Fibroblast of skin of scalp (primary cell): Measurements from ENCODE around the gene ZNF346. TPM values are rescaled to one million over a fixed set of nuclear protein-coding genes. Genes with fewer than 3 reads are reported as not detected.
"Not testable (repeated sequence)": the region's sequence is repeated elsewhere in the genome, so short reads cannot be mapped to it uniquely, and the experiment has no call there.

ENCODE experiments used
- DNase-seq: peaks from one replicate; pipeline ENCODE4 v3.0.0-alpha.2; 2013
- polyA plus RNA-seq, 2 experiments: library from polyadenylated mRNA; unstranded; fragments of 120-200 nt; gene quantifications; one replicate each; pipeline ENCODE4 v1.2.1, GENCODE V29; 2013; ENCODE audit not compliant: insufficient read length in 2 of 2

The ZNF346 gene, protein sequence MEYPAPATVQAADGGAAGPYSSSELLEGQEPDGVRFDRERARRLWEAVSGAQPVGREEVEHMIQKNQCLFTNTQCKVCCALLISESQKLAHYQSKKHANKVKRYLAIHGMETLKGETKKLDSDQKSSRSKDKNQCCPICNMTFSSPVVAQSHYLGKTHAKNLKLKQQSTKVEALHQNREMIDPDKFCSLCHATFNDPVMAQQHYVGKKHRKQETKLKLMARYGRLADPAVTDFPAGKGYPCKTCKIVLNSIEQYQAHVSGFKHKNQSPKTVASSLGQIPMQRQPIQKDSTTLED
- polyA plus RNA-seq (2013, experiment 1 of 2; ENCODE audit: insufficient read length): 10.6 TPM
- polyA plus RNA-seq (2013, experiment 2 of 2; ENCODE audit: insufficient read length): 10.8 TPM

DNA sequence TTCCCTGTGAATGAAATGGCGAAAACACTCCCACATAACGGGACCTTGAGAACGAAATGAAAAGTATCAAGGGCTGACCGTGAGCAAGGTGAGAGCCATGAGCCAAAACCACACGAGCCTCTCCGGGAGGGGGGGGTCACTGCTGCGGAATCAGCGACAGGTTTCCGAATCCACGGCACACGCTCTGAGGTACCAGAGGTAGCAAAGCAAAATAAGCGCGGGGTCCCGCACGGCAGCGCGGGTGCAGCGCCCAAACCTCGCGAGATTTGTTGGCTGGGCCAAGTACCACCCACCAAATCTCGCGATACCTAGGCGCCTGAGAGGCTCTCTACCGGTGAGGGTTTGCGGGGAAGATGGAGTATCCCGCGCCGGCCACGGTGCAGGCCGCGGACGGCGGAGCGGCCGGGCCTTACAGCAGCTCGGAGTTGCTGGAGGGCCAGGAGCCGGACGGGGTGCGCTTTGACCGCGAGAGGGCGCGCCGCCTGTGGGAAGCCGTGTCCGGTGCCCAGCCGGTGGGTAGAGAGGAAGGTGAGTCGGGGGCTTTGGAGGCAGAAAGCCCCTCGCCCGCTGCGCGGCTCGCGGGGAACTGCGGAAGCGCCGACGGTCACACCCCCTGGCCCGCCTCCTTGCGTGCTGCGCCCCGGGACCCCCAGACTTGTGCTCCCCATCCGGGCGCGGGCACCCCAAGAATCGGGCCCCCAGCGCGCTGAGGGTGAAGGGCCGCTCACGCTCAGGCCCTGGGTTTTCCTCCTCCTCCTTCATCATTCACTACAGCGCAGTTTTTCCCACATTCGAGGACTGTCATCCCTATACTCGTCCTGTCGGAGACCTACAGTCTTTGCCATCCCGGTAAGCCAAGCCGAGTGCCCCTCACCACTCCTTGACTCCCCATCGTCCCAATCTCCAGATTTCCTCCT is at the start of gene ZNF346:
TSS of gene ZNF346 (plus strand) at position 311 of the 917 bp plus-strand sequence. CDS start at position 354, 43 bp downstream.
- peak; percentile 93 for DNase-seq

- DNase-seq: no peak
Observed at GRCh38 chr5:176979669-176980068, 42.8 kb upstream of the ZNF346 start.

GRCh38 chr5:176980818-176981217 is 41.7 kb upstream of the ZNF346 start:
- no peak for DNase-seq

GRCh38 chr5:176983112-176983511 is 39.4 kb upstream of the ZNF346 start:
- DNase-seq: not testable (repeated sequence)

DNA sequence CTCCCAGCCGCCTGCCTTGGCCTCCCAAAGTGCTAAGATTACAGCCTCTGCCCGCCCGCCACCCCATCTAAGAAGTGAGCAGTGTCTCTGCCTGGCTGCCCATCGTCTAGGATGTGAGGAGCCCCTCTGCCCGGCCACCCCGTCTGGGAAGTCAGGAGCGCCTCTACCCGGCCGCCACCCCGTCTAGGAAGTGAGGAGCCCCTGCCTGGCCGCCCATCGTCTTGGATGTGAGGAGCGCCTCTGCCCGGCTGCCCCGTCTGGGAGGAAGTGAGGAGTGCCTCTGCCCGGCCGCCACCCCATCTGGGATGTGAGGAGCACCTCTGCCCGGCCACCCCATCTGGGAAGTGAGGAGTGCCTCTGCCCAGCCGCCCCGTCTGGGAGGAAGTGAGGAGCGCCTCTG is 38.9 kb upstream of the ZNF346 start:
- DNase-seq: not testable (repeated sequence)

DNA sequence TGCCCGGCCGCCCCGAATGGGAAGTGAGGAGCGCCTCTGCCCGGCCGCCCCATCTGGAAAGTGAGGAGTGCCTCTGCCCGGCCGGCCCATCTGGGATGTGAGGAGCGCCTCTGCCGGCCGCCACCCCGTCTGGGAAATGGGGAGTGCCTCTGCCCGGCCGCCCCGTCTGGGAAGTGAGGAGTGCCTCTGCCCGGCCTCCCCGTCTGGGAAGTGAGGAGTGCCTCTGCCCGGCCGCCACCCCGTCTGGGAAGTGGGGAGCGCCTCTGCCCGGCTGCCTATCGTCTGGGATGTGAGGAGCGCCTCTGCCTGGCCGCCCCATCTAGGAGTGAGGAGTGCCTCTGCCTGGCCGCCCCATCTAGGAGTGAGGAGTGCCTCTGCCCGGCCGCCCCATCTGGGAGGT is 38.3 kb upstream of the ZNF346 start:
- not testable (repeated sequence) for DNase-seq

DNA sequence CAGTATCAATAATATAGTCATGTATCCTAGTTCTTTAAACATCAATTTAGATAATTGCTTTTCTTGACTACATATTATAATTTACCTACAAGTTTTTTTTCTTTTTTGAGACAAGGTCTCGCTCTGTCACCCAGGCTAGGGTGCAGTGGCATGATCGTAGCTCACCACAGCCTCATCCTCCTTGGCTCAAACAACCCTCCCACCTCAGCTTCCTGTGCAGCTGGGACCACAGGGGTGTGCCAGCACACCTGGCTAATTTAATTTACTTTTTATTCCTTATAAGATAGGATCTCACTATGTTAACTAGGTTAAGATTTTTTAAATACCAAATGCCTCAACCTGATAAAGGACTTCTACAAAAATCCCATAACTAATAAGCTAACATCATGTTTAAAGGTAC is 37.0 kb upstream of the ZNF346 start:
- no peak for DNase-seq

DNA sequence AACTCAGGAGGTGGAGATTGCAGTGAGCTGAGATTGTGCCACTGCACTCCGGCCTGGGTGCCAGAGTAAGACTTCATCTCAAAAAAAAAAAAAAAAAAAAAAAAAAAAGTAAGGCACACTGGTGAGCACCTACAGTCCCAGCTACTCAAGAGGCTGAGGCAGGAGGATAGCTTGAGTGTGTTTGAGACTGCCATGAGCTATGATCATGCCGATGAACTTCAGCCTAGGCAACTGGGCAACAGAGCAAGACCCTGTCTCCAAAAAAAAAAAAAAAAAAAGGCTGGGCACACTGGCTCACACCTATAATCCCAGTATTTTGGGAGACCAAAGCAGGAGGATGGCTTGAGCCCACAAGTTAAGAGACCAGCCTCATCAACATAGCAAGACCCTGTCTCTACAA is 36.2 kb upstream of the ZNF346 start:
- no peak for DNase-seq

- DNase-seq: no peak
Observed at GRCh38 chr5:176987583-176987982, 34.9 kb upstream of the ZNF346 start.

DNA sequence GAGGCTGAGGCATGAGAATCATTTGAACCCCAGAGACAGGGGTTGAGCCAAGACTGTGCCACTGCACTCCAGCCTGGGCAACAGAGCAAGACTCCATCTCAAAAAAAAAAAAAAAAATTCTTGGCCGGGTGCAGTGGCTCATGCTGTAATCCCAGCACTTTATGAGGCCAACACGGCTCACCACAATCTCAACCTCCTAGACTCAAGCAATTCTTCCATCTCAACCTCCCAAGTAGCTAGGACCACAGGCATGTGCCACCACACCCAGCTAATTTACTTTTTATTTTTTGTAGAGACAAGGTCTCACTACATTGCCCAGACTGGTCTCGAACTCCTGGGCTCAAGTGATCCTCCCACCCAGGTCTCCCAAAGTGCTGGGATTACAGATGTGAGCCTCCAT is 29.4 kb upstream of the ZNF346 start:
- DNase-seq: peak; percentile 32

GRCh38 chr5:176994460-176995121 is 27.9 kb upstream of the ZNF346 start:
- peak; percentile 7 for DNase-seq

DNA sequence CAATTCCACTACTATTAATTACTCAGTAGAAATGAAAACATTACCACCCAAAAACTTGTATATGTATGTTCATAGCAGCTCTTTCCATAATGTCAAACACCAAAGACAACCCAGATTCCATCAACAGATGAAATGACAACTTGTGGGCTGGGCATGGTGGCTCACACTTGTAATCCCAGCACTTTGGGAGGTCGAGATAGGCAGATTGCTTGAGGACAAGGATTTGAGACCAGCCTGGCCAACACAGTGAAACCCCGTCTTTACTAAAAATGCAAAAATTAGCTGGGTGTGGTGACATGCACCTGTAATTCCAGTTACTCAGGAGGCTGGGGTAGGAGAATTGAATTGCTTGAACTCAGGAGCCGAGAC is 27.4 kb upstream of the ZNF346 start:
- DNase-seq: no peak

GRCh38 chr5:176995896-176996767 is 26.4 kb upstream of the ZNF346 start:
- peak; percentile 28 for DNase-seq

DNA sequence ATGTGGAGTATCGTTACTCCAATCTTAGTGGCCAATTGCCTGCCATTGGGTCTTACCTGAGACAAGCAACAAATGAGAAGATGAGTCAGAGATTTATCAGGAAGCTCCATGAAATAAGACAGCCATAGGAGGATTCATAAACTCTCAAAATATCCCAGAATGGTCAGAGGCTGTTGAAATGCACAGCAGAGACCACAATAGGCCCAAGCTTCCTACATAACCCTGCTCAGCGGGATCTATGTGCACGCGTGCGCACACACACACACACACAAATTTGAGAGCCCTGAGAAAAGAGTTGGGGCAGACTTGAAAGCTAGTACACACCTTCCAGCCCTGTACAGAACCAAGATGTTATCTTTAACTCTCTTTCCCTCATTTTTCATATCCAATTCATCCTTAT is 25.7 kb upstream of the ZNF346 start:
- DNase-seq: no peak

DNA sequence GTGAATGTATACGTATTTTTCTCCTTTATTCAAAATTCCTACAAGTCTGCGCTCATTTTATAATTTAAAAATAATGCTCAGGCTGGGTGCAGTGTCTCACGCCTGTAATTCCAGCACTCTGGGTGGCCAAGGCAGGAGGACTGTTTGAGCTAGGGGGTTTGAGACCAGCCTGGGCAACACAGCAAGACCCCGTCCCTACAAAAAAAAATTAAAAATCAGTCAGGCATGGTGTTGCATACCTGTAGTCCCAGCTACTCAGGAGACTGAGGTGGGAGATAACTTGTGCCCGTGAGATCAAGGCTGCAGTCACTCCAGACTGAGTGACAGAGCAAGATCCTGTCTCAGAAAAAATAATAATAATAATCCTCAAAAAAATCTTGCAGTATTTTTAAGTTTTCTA is 23.7 kb upstream of the ZNF346 start:
- DNase-seq: no peak

DNA sequence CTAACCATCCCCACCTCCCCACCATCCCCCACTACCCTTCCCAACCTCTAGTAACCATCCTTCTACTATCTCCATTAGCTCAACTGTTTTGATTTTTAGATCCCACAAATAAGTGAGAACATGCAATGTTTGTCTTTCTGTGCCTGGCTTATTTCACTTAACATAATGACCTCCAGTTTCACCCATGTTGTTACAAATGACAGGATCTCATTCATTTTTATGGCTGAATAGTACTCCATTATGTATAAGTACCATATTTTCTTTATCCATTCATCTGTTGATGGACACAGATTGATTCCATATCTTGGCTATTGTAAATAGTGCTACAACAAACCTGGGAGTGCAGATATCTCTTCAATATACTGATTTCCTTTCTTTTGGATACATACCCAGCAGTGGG is 23.0 kb upstream of the ZNF346 start:
- not testable (repeated sequence) for DNase-seq

- no peak for DNase-seq
Observed at GRCh38 chr5:177003649-177004048, 18.8 kb upstream of the ZNF346 start.

DNA sequence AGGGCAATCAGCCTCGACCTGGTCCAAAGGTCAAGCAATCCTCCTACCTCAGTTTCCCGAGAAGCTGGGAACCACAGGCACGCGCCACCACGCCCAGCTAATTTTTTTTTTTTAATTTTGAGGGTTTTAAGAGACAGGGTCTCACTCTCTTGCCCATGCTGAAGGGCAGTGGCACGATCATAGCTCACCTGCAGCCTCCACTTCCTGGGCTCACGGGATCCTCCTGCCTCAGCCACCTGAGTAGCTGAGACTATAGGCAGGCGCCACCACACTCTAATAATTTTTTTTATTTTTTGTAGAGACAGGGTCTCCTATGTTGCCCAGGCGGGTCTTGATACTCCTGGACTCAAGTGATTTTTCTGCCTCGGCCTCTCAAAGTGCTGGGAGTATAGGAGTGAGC is 17.5 kb upstream of the ZNF346 start:
- DNase-seq: no peak

GRCh38 chr5:177005619-177006264 is 16.8 kb upstream of the ZNF346 start:
- DNase-seq: peak; percentile 61

DNA sequence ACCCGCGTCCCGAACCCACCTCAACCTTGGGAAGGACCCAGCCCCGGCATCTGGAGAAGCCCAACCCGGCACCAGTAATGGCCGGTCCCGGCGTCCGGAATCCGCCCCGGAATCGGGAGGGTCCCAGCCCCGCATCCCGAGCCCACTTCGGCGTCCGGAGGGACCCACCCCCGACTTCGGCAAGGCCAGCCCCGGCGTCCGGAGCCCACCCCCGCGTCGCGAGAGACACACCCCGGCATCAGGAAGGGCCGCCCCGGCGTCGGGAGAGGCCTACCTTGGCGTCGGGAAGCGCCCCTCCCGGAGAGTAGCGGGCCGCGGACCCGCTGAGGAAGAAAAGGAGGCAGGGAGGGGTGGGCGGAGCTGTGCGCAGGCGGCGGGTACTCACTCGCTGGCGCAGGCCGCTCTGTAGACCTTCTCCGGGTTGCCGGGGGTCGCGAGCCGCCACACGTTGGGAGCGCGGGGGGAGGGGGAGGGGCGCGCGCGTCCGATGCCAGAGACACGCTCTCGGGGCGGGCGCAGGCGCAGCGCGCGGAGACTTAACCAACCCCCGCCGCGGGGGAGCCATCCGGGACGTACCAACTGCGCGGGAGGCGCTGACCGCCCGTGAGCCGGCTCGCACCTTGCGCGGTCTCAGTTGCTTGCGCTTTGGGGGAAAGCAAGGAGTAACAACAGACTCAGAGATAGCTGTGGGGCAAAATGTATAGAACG is 16.1 kb upstream of the ZNF346 start, which contains the start of gene UIMC1:
TSS of gene UIMC1 (minus strand) at position 515 of the 708 bp plus-strand sequence. CDS start 24,164 bp downstream, outside the sequence.
- DNase-seq: peak; percentile 93

GRCh38 chr5:177008716-177009115 is 13.8 kb upstream of the ZNF346 start:
- no peak for DNase-seq
